ENCODE data around the gene DYNLRB2. TPM values are rescaled to one million over a fixed set of nuclear protein-coding genes. Genes with fewer than 3 reads are reported as not detected.

Gene DYNLRB2
- total and polyA plus RNA-seq, 9 donors = 0.32 to 1.0 (median 0.50) TPM

DNA sequence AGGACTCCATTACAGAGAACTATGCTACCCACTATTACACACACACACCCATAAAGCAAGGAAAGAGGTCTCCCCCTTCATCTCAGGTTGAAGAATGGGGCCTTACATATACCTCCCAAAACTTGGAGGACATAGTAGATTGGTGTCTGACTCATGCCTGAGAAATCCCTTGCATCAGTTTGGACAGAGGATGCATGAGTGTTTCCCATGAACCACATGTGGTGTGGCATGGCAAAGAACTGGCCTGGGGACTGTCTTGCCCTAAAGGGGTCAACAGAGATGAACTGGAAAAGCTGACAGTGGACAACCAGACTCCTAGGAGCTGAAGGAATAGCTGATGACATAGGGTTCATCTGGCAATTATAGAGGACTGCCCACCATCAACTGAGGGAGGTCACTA lies 54.0 kb downstream of the DYNLRB2 start:
- no peak overlapping the region for H3K4me3 ChIP-seq (ENCODE audit: low read length)
- H3K27me3 ChIP-seq (ENCODE audit: control insufficient read depth, insufficient read depth, low read length) = no peaks in the 10 kb centered on the region
- H3K4me1 ChIP-seq (ENCODE audit: control insufficient read depth, insufficient read depth, low read length) = peaks cover 11% of the 10 kb centered on the region
- no peak overlapping the region for H3K27ac ChIP-seq (ENCODE audit: low read length)
- H3K9me3 ChIP-seq (replicated peaks; ENCODE audit: control insufficient read depth, low read depth, low read length) = no peaks in the 10 kb centered on the region
- H3K36me3 ChIP-seq (ENCODE audit: control insufficient read depth, insufficient read depth, low read length) = no peaks in the 10 kb centered on the region
- DNase-seq = no peak

DNA sequence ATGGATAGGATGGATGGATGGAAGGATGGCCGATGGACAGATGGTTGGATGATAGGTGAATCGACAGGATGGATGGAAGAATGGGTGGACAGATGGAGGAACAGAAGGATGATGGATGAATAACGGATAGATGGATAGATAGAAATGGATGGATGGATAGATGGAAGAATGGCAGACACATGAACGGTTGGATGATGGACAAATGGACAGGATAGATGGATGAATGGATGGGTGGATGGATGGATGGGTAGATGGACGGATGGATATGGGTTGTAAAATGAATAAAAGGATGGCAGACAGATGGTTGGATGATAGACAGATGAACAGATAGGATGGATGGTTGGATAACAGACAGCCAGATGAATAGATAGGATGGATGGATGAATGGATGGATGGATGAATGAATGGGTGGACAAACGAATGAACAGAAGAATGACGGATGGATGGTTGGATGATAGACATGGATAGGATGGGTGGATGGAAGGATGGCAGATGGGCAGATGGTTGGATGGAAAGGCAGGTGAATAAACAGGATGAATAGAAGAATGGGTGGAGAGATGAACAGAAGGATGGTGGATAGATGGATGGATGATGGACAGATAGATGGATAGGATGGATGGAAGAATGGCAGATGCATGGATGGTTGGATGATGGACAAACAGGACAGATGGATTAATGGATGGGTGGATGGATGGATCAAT lies 55.9 kb downstream of the DYNLRB2 start:
- Histone ChIP-seq H3K4me1 (ENCODE audit: control insufficient read depth, insufficient read depth, low read length) (peaks cover 3% of the 10 kb centered on the region), H3K27ac (ENCODE audit: low read length) (no peak overlapping the region), H3K27me3 (ENCODE audit: control insufficient read depth, insufficient read depth, low read length) (no peaks in the 10 kb centered on the region), H3K9me3 (replicated peaks; ENCODE audit: control insufficient read depth, low read depth, low read length) (no peaks in the 10 kb centered on the region), H3K4me3 (ENCODE audit: low read length) (no peak overlapping the region), H3K36me3 (ENCODE audit: control insufficient read depth, insufficient read depth, low read length) (no peaks in the 10 kb centered on the region)
- WGBS (ENCODE audit: insufficient coverage) = 81% methylated on average over 7 of the region's 7 CpGs
- no peak for DNase-seq

DNA sequence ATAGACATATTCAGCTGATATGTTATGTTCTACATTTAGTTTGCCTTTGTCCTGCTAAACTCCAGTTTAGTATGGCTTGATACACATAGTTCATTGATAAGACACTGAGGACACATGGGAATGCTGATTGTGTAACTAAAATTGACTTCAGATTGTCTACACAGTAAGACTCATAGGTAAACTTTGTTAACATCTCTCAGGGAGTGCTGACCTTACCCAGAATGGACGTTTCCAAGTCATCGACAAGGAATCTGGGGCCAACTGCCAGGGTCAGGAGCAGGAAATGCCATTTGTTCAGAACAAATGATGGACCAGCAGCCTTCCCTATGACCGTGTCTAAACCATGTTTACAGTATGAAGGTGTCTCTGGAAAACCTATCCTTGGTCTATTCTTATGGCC lies 58.7 kb downstream of the DYNLRB2 start:
- WGBS (ENCODE audit: insufficient coverage) = 74% methylated on average over 3 of the region's 3 CpGs
- no peaks in the 10 kb centered on the region for H3K9me3 ChIP-seq (replicated peaks; ENCODE audit: control insufficient read depth, low read depth, low read length)
- no peaks in the 10 kb centered on the region for H3K27me3 ChIP-seq (ENCODE audit: control insufficient read depth, insufficient read depth, low read length)
- no peak overlapping the region for H3K4me3 ChIP-seq (ENCODE audit: low read length)
- DNase-seq = no peak
- H3K4me1 ChIP-seq (ENCODE audit: control insufficient read depth, insufficient read depth, low read length) = no peaks in the 10 kb centered on the region
- H3K27ac ChIP-seq (ENCODE audit: low read length) = no peak overlapping the region
- no peaks in the 10 kb centered on the region for H3K36me3 ChIP-seq (ENCODE audit: control insufficient read depth, insufficient read depth, low read length)
